Pancreas (tissue), 10 donors: ENCODE data around the gene NAV3. TPM values are rescaled to one million over a fixed set of nuclear protein-coding genes. Genes with fewer than 3 reads are reported as not detected.

Source experiments
- ATAC-seq, 4 donors: fragments of 200-7000 bp; cut with Tn5 transposase; one replicate each; pipeline versions ENCODE4 v1.8.0 to v1.9.1; 2020; ENCODE audit warnings: mild to moderate bottlenecking in 4 of 4, moderate library complexity in 4 of 4
- DNase-seq, 6 donors: peaks; one replicate each; pipeline ENCODE4 v3.0.0-alpha.2; 2020
- FAIRE-seq: peaks from 2 replicates; lab custom pipeline; 2012; peaks lifted over from hg19 to GRCh38; lab: Jason Lieb, UNC
- H3K27ac ChIP-seq, 4 donors: fragments of 200-600 bp; sonication (generic); 1 replicate in 3 of 4; 2 replicates in 1 of 4; pipeline versions ENCODE4 v1.5.0 to v1.8.0; 2020
- H3K27me3 ChIP-seq, 4 donors: fragments of 200-600 bp; one replicate each; pipeline ENCODE4 v1.8.0; 2021
- H3K36me3 ChIP-seq, 3 donors: fragments of 200-600 bp; sonication (generic) in 1 of 3; one replicate each; pipeline versions ENCODE4 v1.5.0 to v1.8.0; 2020 to 2021
- H3K4me1 ChIP-seq, 3 donors: fragments of 200-600 bp; one replicate each; pipeline ENCODE4 v1.8.0; 2021
- H3K4me3 ChIP-seq, 4 donors: fragments of 200-600 bp; sonication (generic) in 2 of 4; one replicate each; pipeline versions ENCODE4 v1.5.0 to v1.8.0; 2020 to 2021
- H3K9me3 ChIP-seq, 4 donors: fragments of 200-600 bp; one replicate each; pipeline ENCODE4 v1.8.0; 2021
- WGBS, 2 donors: extraction: QIAGEN DNeasy Blood & Tissue Kit; methylation state at CpG; one replicate each; pipeline ENCODE4 v1.1.7; 2013; 5-methylcytosine and 5-hydroxymethylcytosine counted together
- intact Hi-C, 3 donors: fragments of 100-400 bp; cut with DNase I; formaldehyde crosslinking; loops; one replicate each; pipeline versions ENCODE4 v1.11.1 to v1.14.2; 2022
- polyA plus RNA-seq, 2 donors: library from polyadenylated mRNA; stranded (reverse); fragments of 200-250 nt; gene quantifications; one replicate each; pipeline ENCODE4 v1.2.3, GENCODE V29; 2013
- total RNA-seq, 6 donors: library from RNA; stranded (reverse); fragmentation: NEBNext Ultra II Directional in 4 of 6; extraction: Animal tissue kit (Norgen Biotek cat#: 25700) in 4 of 6; gene quantifications; one replicate each; pipeline versions ENCODE4 v1.2.1 to v1.2.4, GENCODE V29; 2021 to 2023
- TF ChIP-seq, protein P1 (sequence below), 4 donors: fragments of 200-600 bp; sonication (generic) in 3 of 4; IDR thresholded peaks; one replicate each; pipeline versions ENCODE4 v1.5.0 to v1.8.0; 2021; ENCODE audit warnings: antibody characterized with exemption in 4 of 4
- donor health status: healthy with polysubstance abuse.
- donor health status: DM: no; HTN: no; CAD: no; lungs with moderate emphysema.
- donor health status: DM: no; HTN: no; CAD: no.
- donor health status: control.
- donor health status: control.
- donor health status: Bipolar disorder and iron deficiency.
- donor health status: DM: yes; HTN: yes; CAD: no.
- donor health status: DM: no; HTN: no; CAD: no.
- donor health status: DM: no; HTN: no; CAD: no.
- donor health status: DM: yes; HTN: yes; CAD: no.

Gene NAV3
- total and polyA plus RNA-seq, 8 donors, result 0.46 to 3.7 (median 0.68) TPM

DNA sequence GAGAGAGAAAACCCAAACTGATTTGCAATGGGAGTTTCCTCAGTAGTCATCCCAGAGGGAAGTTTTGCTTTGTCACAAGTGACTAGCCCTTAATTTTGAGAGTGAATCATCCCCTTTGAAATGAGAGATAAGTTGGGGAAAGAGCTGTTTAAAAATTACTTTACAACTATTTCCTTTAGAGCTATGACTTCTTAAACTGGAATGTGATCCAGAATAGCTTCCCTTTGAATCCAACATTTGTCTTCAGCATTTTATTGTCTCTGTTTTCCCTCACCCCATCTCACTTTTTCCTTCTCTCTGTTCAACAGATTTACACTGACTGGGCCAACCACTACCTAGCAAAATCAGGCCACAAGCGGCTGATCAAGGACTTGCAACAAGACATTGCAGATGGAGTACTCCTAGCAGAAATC, 109.3 kb downstream of the NAV3 start:
- intact Hi-C loops, result no loop called here
- Histone ChIP-seq H3K27ac (no peak overlapping the region), H3K9me3 (no peaks in the 10 kb centered on the region), H3K36me3 (no peaks in the 10 kb centered on the region), H3K4me1 (no peaks in the 10 kb centered on the region), H3K27me3 (no peaks in the 10 kb centered on the region), H3K4me3 (no peak overlapping the region)
- FAIRE-seq (no peak), ATAC-seq (peak in 2 of 4 donors; percentile 66 to 73), DNase-seq (no peak)
- TF ChIP-seq, protein P1, sequence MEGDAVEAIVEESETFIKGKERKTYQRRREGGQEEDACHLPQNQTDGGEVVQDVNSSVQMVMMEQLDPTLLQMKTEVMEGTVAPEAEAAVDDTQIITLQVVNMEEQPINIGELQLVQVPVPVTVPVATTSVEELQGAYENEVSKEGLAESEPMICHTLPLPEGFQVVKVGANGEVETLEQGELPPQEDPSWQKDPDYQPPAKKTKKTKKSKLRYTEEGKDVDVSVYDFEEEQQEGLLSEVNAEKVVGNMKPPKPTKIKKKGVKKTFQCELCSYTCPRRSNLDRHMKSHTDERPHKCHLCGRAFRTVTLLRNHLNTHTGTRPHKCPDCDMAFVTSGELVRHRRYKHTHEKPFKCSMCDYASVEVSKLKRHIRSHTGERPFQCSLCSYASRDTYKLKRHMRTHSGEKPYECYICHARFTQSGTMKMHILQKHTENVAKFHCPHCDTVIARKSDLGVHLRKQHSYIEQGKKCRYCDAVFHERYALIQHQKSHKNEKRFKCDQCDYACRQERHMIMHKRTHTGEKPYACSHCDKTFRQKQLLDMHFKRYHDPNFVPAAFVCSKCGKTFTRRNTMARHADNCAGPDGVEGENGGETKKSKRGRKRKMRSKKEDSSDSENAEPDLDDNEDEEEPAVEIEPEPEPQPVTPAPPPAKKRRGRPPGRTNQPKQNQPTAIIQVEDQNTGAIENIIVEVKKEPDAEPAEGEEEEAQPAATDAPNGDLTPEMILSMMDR (IDR thresholded peaks at IDR 0.05), result no peak
- 82 to 90% methylated on average over 1 of the region's 1 CpG for whole genome bisulfite sequencing, 2 donors

DNA sequence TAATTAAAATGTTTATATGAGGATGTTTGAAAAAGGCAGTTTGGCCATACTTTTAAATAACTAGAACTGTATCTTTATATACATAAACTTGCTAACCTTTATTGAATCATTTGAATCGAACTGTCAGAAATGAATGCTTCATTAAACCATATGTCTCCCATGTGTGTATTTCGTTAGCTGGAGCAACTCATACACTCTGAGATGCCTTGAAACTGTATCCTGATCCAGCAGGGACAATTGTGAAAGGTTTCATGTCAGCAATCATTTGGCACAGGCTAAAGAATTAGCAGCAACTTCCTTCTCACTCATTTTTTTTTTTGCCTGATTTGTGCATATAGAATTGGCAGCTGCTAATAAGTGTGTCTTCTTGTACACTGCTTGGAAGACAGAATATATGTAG, 109.9 kb downstream of the NAV3 start:
- DNase-seq (no peak), ATAC-seq (no peak), FAIRE-seq (no peak)
- WGBS, 2 donors, result 29 to 39% methylated on average over 2 of the region's 2 CpGs
- Histone ChIP-seq H3K27me3 (no peaks in the 10 kb centered on the region), H3K4me1 (no peaks in the 10 kb centered on the region), H3K9me3 (no peaks in the 10 kb centered on the region), H3K27ac (no peak overlapping the region), H3K4me3 (no peak overlapping the region), H3K36me3 (no peaks in the 10 kb centered on the region)
- intact Hi-C loops, result no loop called here
- TF ChIP-seq, protein P1 (IDR thresholded peaks at IDR 0.05), result no peak

DNA sequence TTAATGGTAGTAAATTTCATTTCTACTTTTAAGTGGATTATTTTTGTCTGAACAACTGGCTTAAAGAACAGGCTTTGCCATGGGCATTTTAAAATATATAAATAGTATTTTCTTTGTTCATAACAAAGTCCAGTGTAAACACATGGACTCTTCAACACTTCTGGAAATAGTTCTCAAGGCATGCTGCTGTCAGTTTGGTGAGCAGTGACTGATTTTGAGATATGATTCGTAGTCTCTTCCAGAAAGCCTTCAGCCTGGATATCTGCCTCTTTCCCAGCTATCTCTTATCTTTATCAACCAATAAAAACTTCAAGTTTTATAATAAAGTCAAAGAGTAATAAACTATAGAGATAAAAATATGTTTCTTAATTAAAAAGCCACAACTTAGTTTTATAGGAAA, 110.7 kb downstream of the NAV3 start:
- FAIRE-seq (no peak), DNase-seq (no peak), ATAC-seq (no peak)
- intact Hi-C loops, result no loop called here
- Histone ChIP-seq H3K36me3 (no peaks in the 10 kb centered on the region), H3K9me3 (no peaks in the 10 kb centered on the region), H3K4me1 (no peaks in the 10 kb centered on the region), H3K4me3 (no peak overlapping the region), H3K27ac (no peak overlapping the region), H3K27me3 (no peaks in the 10 kb centered on the region)
- TF ChIP-seq, protein P1 (IDR thresholded peaks at IDR 0.05), result no peak
- WGBS, 2 donors, result 52 to 62% methylated on average over 1 of the region's 1 CpG

- ATAC-seq (peak in 2 of 4 donors; percentile 57 to 63), DNase-seq (no peak), FAIRE-seq (no peak)
- Histone ChIP-seq H3K4me3 (no peak overlapping the region), H3K9me3 (no peaks in the 10 kb centered on the region), H3K27ac (no peak overlapping the region), H3K4me1 (no peaks in the 10 kb centered on the region), H3K27me3 (no peaks in the 10 kb centered on the region), H3K36me3 (no peaks in the 10 kb centered on the region)
- TF ChIP-seq, protein P1 (IDR thresholded peaks at IDR 0.05), result no peak
- intact Hi-C loops, result no loop called here
- WGBS, 2 donors, result 30 to 51% methylated on average over 1 of the region's 1 CpG
Measured at GRCh38 chr12:77943466-77943865, 112.8 kb downstream of the NAV3 start.

DNA sequence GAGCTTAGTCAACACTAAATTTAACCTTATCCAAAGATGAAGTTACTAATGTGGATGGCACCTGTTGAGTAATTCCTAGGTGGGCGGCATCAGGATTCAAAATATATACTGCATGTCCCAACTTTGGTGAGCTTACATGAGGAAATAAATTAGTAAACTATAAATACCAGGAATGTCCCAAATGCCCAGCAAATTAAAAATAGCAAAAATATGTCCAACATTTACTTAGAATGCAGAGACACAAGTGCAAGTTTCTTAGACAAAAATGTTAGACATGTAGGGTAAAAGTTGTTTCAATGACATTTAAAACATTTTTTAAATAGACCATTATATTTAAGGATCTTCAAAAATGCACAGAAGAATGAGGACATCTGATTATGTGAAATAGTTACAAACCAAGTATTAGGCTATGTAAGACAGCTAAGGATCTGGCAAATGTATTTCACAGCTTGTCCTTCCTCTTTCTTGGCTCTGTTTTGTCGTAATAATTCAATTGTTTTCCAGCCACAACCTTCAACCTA, 115.9 kb downstream of the NAV3 start:
- FAIRE-seq (no peak), DNase-seq (no peak), ATAC-seq (no peak)
- TF ChIP-seq, protein P1 (IDR thresholded peaks at IDR 0.05), result no peak
- Histone ChIP-seq H3K27ac (no peak overlapping the region), H3K4me3 (no peak overlapping the region), H3K4me1 (no peaks in the 10 kb centered on the region), H3K9me3 (no peaks in the 10 kb centered on the region), H3K27me3 (no peaks in the 10 kb centered on the region), H3K36me3 (no peaks in the 10 kb centered on the region)
- WGBS, 2 donors, result 69 to 78% methylated on average over 2 of the region's 2 CpGs
- intact Hi-C loops, result no loop called here
